PC-9 (cell line): ENCODE measurements around the gene LAMTOR3.

ENCODE experiments used
- EZH2 ChIP-seq: fragments of 200-600 bp; sonication (generic); IDR thresholded peaks from 2 replicates; pipeline ENCODE4 v1.8.0; 2017; ENCODE audit warnings: antibody characterized with exemption, low read depth
- TF ChIP-seq, protein P1 (sequence below): fragments of 200-600 bp; sonication (generic); conservative IDR thresholded peaks from 2 replicates; pipeline ENCODE4 v1.6.1; 2017; ENCODE audit warnings: mixed run types, antibody characterized with exemption, mild to moderate bottlenecking, moderate library complexity

- TF ChIP-seq, protein P1, sequence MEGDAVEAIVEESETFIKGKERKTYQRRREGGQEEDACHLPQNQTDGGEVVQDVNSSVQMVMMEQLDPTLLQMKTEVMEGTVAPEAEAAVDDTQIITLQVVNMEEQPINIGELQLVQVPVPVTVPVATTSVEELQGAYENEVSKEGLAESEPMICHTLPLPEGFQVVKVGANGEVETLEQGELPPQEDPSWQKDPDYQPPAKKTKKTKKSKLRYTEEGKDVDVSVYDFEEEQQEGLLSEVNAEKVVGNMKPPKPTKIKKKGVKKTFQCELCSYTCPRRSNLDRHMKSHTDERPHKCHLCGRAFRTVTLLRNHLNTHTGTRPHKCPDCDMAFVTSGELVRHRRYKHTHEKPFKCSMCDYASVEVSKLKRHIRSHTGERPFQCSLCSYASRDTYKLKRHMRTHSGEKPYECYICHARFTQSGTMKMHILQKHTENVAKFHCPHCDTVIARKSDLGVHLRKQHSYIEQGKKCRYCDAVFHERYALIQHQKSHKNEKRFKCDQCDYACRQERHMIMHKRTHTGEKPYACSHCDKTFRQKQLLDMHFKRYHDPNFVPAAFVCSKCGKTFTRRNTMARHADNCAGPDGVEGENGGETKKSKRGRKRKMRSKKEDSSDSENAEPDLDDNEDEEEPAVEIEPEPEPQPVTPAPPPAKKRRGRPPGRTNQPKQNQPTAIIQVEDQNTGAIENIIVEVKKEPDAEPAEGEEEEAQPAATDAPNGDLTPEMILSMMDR = no peak
- no peak for TF ChIP-seq EZH2
Measured at GRCh38 chr4:99934891-99935290, 40.7 kb upstream of the LAMTOR3 start.
